ENCODE data around the gene OR2A12. TPM values are rescaled to one million over a fixed set of nuclear protein-coding genes. Genes with fewer than 3 reads are reported as not detected.
"Not testable (repeated sequence)": the region's sequence is repeated elsewhere in the genome, so short reads cannot be mapped to it uniquely, and the experiment has no call there.

Gene OR2A12
- under 1 TPM in 3 of 8 experiments, not detected in 5; 0.04 to 0.19 (median 0.09) TPM for total RNA-seq

GRCh38 chr7:144085978-144086377 is at the start of gene OR2A12:
Gene OR2A12, plus strand, starts transcription at chr7:144086278. Its CDS starts 8,830 bp downstream, at chr7:144095108.
- H3K4me3 ChIP-seq: no peak within 1 kb of the TSS
- WGBS, 10 experiments: 0 to 100% (median 60%) methylated on average over 1 to 2 of the region's 2 CpGs; no CpG with 5 or more reads in 3 of the 10 experiments
- no peak within 1 kb of the TSS for H3K27ac ChIP-seq
- H3K4me1 ChIP-seq (replicated peaks in 1 of 2): no peaks in the 10 kb centered on the region
- ATAC-seq (replicated peaks in 6 of 8): no peak
- in situ Hi-C loops (cut with MboI; ENCODE audit: low pct_unique_long_range_greater_than_20kb in 2 of 9, low sequenced_read_pairs in 9 of 9, unreplicated experiment in 9 of 9): no loop called here

GRCh38 chr7:144036302-144036885 is 49.7 kb upstream of the OR2A12 start:
- WGBS, 10 experiments: 0 to 86% (median 33%) methylated on average over 1 of the region's 1 CpG; no CpG with 5 or more reads in 1 of the 10 experiments
- Histone ChIP-seq H3K4me1 (replicated peaks in 1 of 2) (peaks cover 0 to 4% of the 10 kb centered on the region in 2 donors), H3K4me3 (no peak overlapping the region), H3K27ac (no peak overlapping the region)
- no peak for ATAC-seq (replicated peaks in 6 of 8)
- in situ Hi-C loops (cut with MboI; ENCODE audit: low pct_unique_long_range_greater_than_20kb in 2 of 9, low sequenced_read_pairs in 9 of 9, unreplicated experiment in 9 of 9): no loop called here

- no peak overlapping the region for H3K27ac ChIP-seq
- in situ Hi-C loops (cut with MboI; ENCODE audit: low pct_unique_long_range_greater_than_20kb in 2 of 9, low sequenced_read_pairs in 9 of 9, unreplicated experiment in 9 of 9): no loop called here
- ATAC-seq (replicated peaks in 6 of 8): no peak
- no peak overlapping the region for H3K4me3 ChIP-seq
- peaks cover 0 to 4% of the 10 kb centered on the region in 2 donors for H3K4me1 ChIP-seq (replicated peaks in 1 of 2)
- 0 to 92% (median 42%) methylated on average over 1 of the region's 1 CpG; no CpG with 5 or more reads in 4 of the 10 experiments for WGBS, 10 experiments
Observed at GRCh38 chr7:144037414-144038035, 48.6 kb upstream of the OR2A12 start.

GRCh38 chr7:144038887-144039286 is 47.2 kb upstream of the OR2A12 start:
- Histone ChIP-seq H3K27ac (no peak overlapping the region), H3K4me3 (no peak overlapping the region), H3K4me1 (replicated peaks in 1 of 2) (no peaks in the 10 kb centered on the region)
- whole genome bisulfite sequencing, 10 experiments: 0 to 83% (median 55%) methylated on average over 1 to 4 of the region's 4 CpGs; no CpG with 5 or more reads in 1 of the 10 experiments
- no peak for ATAC-seq (replicated peaks in 6 of 8)
- in situ Hi-C loops (cut with MboI; ENCODE audit: low pct_unique_long_range_greater_than_20kb in 2 of 9, low sequenced_read_pairs in 9 of 9, unreplicated experiment in 9 of 9): no loop called here

- Histone ChIP-seq H3K27ac (no peak within 1 kb of the TSS), H3K4me3 (no peak within 1 kb of the TSS), H3K4me1 (replicated peaks in 1 of 2) (no peaks in the 10 kb centered on the region)
- ATAC-seq (replicated peaks in 6 of 8): no peak
- in situ Hi-C loops (cut with MboI; ENCODE audit: low pct_unique_long_range_greater_than_20kb in 2 of 9, low sequenced_read_pairs in 9 of 9, unreplicated experiment in 9 of 9): no loop called here
- 0 to 80% (median 73%) methylated on average over 1 of the region's 1 CpG; no CpG with 5 or more reads in 7 of the 10 experiments for WGBS, 10 experiments
Observed at GRCh38 chr7:144048648-144049047, 37.4 kb upstream of the OR2A12 start, which contains the start of gene OR2A5. Gene OR2A5, plus strand, starts transcription at chr7:144048948. Its CDS starts 1,454 bp downstream, at chr7:144050402.

- no peak overlapping the region for H3K4me3 ChIP-seq
- H3K4me1 ChIP-seq (replicated peaks in 1 of 2): no peaks in the 10 kb centered on the region
- H3K27ac ChIP-seq: no peak overlapping the region
- WGBS, 10 experiments: 32 to 76% (median 42%) methylated on average over 1 to 2 of the region's 2 CpGs; no CpG with 5 or more reads in 3 of the 10 experiments
- in situ Hi-C loops (cut with MboI; ENCODE audit: low pct_unique_long_range_greater_than_20kb in 2 of 9, low sequenced_read_pairs in 9 of 9, unreplicated experiment in 9 of 9): no loop called here
- no peak for ATAC-seq (replicated peaks in 6 of 8)
Observed at GRCh38 chr7:144049491-144049890, 36.6 kb upstream of the OR2A12 start.

- Histone ChIP-seq H3K4me1 (replicated peaks in 1 of 2) (no peaks in the 10 kb centered on the region), H3K4me3 (no peak overlapping the region), H3K27ac (no peak overlapping the region)
- in situ Hi-C loops (cut with MboI; ENCODE audit: low pct_unique_long_range_greater_than_20kb in 2 of 9, low sequenced_read_pairs in 9 of 9, unreplicated experiment in 9 of 9): no loop called here
- no peak for ATAC-seq (replicated peaks in 6 of 8)
- WGBS, 10 experiments: 0 to 86% (median 50%) methylated on average over 1 to 3 of the region's 3 CpGs; no CpG with 5 or more reads in 2 of the 10 experiments
Observed at GRCh38 chr7:144050093-144050492, 36.0 kb upstream of the OR2A12 start.

- H3K27ac ChIP-seq; ATAC-seq (replicated peaks in 6 of 8); H3K4me1 ChIP-seq (replicated peaks in 1 of 2); in situ Hi-C loops (cut with MboI; ENCODE audit: low pct_unique_long_range_greater_than_20kb in 2 of 9, low sequenced_read_pairs in 9 of 9, unreplicated experiment in 9 of 9); H3K4me3 ChIP-seq: not testable (repeated sequence)
- WGBS, 10 experiments: 20 to 81% (median 52%) methylated on average over 1 to 6 of the region's 8 CpGs; no CpG with 5 or more reads in 5 of the 10 experiments
Observed at GRCh38 chr7:144050884-144051283, 35.2 kb upstream of the OR2A12 start.

GRCh38 chr7:144057954-144058353 is 28.1 kb upstream of the OR2A12 start:
- H3K27ac ChIP-seq: no peak overlapping the region
- 23 to 80% (median 68%) methylated on average over 1 to 3 of the region's 3 CpGs; no CpG with 5 or more reads in 4 of the 10 experiments for WGBS, 10 experiments
- H3K4me3 ChIP-seq: no peak overlapping the region
- peak in 2 of 8 experiments; percentile 50 to 64 for ATAC-seq (replicated peaks in 6 of 8)
- in situ Hi-C loops (cut with MboI; ENCODE audit: low pct_unique_long_range_greater_than_20kb in 2 of 9, low sequenced_read_pairs in 9 of 9, unreplicated experiment in 9 of 9): no loop called here
- H3K4me1 ChIP-seq (replicated peaks in 1 of 2): no peaks in the 10 kb centered on the region

GRCh38 chr7:144063710-144064109 is 22.4 kb upstream of the OR2A12 start:
- in situ Hi-C loops (cut with MboI; ENCODE audit: low pct_unique_long_range_greater_than_20kb in 2 of 9, low sequenced_read_pairs in 9 of 9, unreplicated experiment in 9 of 9): no loop called here
- no peaks in the 10 kb centered on the region for H3K4me1 ChIP-seq (replicated peaks in 1 of 2)
- ATAC-seq (replicated peaks in 6 of 8): no peak
- WGBS, 10 experiments: 28 to 100% (median 50%) methylated on average over 1 to 3 of the region's 3 CpGs; no CpG with 5 or more reads in 3 of the 10 experiments
- H3K27ac ChIP-seq: no peak overlapping the region
- no peak overlapping the region for H3K4me3 ChIP-seq

- WGBS, 10 experiments: 0 to 80% (median 57%) methylated on average over 1 of the region's 1 CpG; no CpG with 5 or more reads in 3 of the 10 experiments
- ATAC-seq (replicated peaks in 6 of 8): no peak
- in situ Hi-C loops (cut with MboI; ENCODE audit: low pct_unique_long_range_greater_than_20kb in 2 of 9, low sequenced_read_pairs in 9 of 9, unreplicated experiment in 9 of 9): no loop called here
Observed at GRCh38 chr7:144069511-144069910, 16.6 kb upstream of the OR2A12 start, which contains the start of gene OR2A25. Gene OR2A25, plus strand, starts transcription at chr7:144069811. Its CDS starts 4,409 bp downstream, at chr7:144074220.

GRCh38 chr7:144069953-144070352 is 16.1 kb upstream of the OR2A12 start:
- 0 to 91% (median 46%) methylated on average over 1 to 2 of the region's 2 CpGs; no CpG with 5 or more reads in 2 of the 10 experiments for WGBS, 10 experiments
- no peak for ATAC-seq (replicated peaks in 6 of 8)
- no peak overlapping the region for H3K27ac ChIP-seq
- H3K4me3 ChIP-seq: no peak overlapping the region
- no peaks in the 10 kb centered on the region for H3K4me1 ChIP-seq (replicated peaks in 1 of 2)
- in situ Hi-C loops (cut with MboI; ENCODE audit: low pct_unique_long_range_greater_than_20kb in 2 of 9, low sequenced_read_pairs in 9 of 9, unreplicated experiment in 9 of 9): no loop called here

More at GRCh38 chr7:144069511-144069910, 16.6 kb upstream of the OR2A12 start, which contains the start of gene OR2A25:
- no peaks in the 10 kb centered on the region for H3K4me1 ChIP-seq (replicated peaks in 1 of 2)
- H3K4me3 ChIP-seq: no peak within 1 kb of the TSS
- H3K27ac ChIP-seq: no peak within 1 kb of the TSS

- no peak overlapping the region for H3K27ac ChIP-seq
- no peak overlapping the region for H3K4me3 ChIP-seq
- in situ Hi-C loops (cut with MboI; ENCODE audit: low pct_unique_long_range_greater_than_20kb in 2 of 9, low sequenced_read_pairs in 9 of 9, unreplicated experiment in 9 of 9): no loop called here
- no peak for ATAC-seq (replicated peaks in 6 of 8)
- WGBS, 10 experiments: 20 to 100% (median 90%) methylated on average over 1 to 8 of the region's 8 CpGs; no CpG with 5 or more reads in 3 of the 10 experiments
- H3K4me1 ChIP-seq (replicated peaks in 1 of 2): no peaks in the 10 kb centered on the region
Observed at GRCh38 chr7:144074374-144074773, 11.7 kb upstream of the OR2A12 start.
